Kidney glomerular epithelial cell (primary cell): Measurements from ENCODE around the gene EEFSEC.

Experiments used
- DNase-seq: peaks from one replicate; lab custom pipeline; 2025; lab: John Stamatoyannopoulos, UW

EEFSEC gene

DNA sequence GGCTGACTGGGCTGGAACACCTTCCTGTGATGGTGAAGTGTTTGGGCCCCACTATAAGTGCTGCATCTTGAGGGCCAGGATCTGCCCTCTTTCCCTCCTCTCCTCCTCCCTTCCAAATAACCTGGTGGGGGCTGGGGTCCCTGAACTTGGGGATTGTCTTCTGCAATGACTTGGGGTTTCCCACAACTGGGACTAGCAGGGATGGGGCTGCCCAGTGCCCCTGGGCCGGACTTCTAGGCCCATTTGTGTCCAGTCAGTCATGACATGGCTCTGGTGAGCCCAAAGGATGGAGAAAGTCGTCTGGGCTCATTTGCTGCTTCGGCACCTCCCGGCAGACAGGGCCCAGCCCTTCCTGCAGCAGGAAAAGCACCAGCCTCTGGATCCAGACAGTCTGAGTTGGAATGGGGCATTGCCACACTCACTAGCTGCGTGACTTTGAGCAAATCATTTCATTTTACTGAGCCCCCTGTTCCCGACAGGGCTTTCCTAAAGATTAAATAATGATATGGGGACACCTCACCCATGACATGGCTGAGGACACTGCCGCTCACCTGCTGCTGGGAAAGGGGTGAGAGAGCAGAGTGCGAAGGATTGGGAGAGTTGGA is 200.2 kb downstream of the EEFSEC start:
- no peak for DNase-seq

DNA sequence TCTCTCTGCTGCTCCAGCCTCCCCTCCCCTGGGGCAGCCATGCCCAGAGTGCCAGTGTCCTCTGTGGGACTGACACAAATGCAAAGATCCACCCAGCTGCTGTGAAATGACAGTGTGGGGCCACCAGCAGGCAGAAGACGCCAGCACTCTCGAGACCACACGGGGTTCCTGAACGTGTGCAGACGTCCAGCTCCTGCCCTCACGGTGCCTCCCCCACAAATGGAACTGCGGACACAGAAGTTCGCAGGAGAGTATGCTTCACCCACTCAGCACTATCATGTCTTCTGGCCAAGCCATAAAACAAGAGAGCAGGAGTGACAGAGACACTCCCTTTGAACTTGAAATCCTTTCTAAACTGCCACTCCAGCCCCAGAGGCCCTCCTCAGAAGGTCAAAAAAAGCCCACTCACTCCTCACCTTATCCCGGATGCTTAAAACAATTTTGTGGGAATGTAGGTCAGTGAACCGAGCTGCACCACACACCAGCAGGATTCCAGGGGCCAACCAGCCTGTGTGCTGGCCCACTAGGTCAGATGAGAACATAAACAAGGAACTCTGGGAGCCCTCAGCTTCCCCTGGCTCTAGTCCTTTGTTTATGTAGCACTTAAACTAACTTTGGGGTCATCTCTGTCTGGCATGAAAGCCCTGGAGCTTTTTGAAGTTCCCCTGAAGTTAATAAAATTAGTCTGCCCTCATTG is 200.9 kb downstream of the EEFSEC start:
- DNase-seq: no peak

DNA sequence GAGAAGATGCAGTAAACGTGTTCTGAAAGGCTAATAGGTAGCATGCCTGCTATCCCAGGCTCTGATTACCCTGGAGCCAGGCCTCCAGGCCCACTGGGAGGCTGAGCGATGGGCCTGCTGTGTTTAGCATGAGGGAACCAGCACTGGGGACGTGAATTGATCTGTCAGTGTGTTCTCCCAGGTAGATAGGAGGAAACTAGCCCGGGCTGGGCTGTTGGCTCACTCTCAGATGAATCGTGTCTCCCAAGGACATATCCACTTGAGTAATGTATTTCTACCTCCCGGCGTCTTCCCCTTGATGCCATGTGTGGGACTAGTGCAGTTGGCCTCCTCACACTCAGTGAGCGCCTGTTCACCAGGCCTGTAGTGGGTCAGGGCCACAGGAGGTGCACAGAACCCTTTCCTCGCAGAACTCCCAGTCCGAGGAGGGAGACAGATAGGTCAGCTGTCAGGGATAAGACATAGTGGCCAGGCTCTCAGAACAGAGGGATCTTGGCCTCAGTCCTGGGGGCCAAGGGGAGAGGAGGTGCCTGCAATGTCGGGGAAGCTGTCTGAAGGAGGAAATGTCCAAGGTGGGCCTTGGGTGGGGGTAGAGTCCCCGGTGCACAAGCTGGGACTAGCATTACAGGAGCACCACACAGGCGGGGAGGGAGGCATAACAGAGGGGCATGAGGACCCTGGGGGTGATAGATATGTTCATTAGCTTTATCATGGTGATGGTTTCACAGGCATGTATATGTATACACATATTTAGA is 201.7 kb downstream of the EEFSEC start:
- no peak for DNase-seq

GRCh38 chr3:128355543-128355919 is 202.2 kb downstream of the EEFSEC start:
- no peak for DNase-seq

- DNase-seq: no peak
Observed at GRCh38 chr3:128356822-128357221, 203.5 kb downstream of the EEFSEC start.

DNA sequence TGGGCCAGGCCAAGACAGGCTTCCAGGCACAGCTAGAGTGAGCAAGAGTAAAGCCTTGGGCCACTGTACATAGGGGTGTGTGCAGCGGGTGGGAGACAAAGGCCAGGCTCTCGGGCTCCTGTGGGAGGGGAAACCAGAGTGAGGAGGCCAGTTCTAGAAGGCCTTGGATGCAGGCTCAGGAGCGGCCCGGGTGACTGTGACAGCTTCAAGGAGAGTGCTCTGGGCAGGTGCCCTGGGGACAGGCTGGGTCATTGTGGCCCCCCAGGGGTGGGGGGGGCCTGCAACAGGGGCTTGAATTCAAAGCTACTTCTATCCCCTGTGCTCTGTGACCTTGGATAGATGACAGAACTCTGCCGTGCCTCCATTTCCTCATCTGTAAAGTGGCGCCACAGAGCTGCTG is 204.3 kb downstream of the EEFSEC start:
- DNase-seq: no peak

DNA sequence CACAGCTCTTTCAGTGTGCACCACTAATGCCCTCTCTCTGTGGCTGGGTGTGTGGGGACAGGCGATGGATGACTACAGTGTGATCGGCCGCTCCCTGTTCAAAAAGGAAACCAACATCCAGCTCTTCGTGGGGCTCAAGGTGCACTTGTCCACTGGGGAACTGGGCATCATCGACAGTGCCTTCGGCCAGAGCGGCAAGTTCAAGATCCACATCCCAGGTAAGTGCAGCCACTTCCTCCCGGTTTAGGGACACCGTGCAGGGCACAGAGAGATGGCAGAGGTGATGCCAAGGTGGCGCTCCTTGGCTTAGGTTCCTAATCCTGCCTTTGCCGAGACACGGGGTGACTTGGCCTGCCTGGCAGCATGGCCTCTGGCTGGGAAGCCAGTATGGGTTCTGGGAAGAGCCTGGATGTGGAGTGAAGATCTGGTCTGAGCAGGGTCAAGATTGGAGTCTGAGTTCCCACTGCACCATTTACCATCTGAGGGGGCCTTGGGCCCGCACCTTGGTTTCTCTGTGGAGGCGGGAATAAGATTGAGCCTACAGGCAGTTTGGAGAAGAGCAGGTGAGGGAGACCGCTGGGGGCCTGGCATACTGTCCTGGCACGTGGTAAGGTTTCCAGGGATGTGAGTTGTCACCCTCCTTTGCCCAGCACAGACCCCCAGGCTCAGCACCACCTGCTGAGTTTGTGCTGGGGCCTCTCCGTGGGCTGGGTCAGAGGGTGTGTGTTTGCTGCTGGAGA is 205.0 kb downstream of the EEFSEC start:
- no peak for DNase-seq

- no peak for DNase-seq
Observed at GRCh38 chr3:128359060-128359664, 205.9 kb downstream of the EEFSEC start.

DNA sequence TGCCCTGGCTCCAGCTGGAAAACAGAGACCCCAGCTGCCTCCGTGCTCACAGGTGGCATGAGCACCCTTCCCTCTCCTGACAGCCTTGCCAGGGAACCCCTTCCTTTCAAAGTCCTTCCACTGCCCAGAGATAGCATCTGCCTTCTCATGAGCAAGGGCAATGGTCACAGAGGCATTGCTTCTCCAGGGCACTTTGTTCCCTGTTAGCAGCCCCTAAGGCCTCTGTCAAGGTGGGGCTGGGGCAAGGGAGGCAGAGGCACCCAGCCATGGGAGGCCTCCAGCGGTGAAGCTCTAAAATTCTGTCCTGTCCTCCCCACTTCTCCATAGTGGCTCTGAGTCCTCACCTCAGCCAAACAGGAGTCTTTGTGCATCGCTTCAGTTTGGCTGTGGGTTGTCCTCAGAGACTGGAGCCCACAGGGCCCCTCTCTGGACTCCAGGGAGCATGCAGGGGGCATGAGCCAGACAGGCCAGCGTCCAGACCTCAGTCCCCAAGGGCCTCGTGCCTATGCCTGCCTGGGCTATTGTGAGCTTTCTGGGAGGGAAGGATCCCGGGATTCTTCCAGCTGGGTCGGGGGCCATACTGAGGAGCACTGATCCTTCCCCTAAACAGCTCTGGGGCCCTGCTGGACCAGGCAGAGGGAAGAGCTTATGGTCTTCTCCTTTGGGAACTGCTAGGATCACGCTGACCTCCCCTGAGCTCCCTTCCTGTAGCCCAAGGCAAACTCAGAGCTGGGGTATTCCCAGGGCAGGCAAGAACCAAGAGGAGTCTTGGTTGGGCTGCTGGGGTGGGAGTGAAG is 206.8 kb downstream of the EEFSEC start:
- no peak for DNase-seq

GRCh38 chr3:128360705-128361271 is 207.5 kb downstream of the EEFSEC start:
- peak; percentile 10 for DNase-seq

DNA sequence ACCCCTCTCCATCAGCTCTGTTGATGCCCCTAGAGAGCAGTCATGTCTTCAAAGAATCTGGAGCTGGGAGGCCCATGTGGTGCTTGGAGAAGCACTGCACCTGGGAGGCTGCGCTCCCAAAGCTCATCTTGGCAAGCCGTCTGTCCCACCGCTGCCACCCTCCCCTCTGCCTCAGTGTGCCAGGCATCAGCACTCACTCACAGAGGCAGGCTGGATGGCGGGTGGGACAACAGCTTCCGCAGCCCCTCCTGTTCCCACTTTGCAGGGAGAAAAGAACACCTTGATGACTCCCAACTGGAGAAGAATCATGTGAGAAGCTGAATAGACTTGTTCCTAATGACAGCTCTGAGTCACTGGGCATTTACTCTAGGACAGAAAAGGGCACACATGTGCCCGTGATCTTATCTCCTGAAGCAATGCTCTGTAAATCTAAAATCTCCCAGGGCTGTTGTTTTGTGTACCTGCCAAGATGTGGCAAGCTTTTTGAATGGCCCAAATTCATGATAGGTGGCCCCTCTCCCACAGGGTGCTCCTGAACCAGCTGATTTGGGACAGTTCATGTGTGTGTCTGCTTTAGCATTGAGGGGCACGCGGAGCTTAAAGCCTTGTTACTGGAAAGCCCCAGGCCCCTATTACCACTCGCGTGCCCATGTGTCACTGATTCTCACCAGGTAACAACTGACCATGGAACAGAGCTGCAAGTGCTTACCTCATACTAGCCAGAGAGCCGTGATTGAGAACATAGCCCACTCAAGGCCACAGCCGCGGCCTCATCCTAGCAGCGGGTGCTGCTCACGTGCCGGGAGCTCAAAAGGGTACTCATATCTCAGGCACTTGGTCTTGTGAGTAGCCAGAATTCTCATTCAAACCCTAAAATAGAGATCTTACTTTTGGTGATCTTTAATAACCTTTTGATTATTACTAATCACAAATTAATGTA is 209.0 kb downstream of the EEFSEC start:
- no peak for DNase-seq

- no peak for DNase-seq
Observed at GRCh38 chr3:128364291-128364690, 211.0 kb downstream of the EEFSEC start.

DNA sequence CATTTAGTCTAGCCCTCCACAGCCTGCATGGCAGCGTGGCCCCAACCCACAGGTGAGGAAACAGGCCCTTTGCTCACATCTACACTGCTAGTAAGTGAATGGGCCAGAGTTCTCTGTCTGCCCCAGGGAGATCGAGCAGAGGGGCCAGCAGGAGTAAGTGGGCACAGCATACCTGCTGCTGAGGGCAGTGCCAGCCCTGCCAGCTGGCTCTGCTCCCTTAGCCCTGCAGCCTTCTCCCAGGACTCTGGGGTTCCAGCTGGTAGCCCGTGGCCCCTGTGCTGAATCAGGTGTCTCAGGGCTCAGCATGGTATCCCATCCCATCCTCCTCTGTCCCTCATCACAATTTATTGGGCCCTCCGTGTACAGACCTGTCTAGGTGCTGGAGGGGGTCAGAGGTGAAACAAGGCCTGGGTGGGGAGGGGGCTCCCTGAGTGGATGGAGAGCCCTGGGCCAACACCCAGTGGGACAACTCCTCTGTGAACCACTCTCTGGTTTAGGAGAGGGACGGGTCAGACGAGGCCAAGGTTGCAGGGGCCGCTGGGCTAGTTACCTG is 211.6 kb downstream of the EEFSEC start:
- DNase-seq: no peak

DNA sequence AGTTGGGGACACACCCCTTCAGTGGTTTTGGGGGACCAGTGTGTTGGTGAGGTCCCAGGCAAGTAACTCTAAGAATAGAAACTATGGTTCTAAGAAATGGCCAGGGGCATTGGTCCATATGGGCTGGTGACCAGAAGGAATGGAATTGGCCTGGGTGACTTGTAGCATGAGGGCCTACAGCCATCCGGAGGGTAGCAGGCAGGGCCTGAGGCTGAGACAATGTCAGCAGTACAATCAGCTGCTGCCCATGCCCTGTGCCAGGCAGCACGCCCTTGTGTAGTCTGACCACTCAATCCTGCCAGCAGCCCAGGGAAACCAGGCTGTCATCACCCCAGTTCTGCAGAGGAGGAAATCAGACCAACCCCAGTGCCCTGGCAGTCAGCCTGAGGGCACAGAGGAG is 212.9 kb downstream of the EEFSEC start:
- DNase-seq: no peak

GRCh38 chr3:128366652-128367051 is 213.4 kb downstream of the EEFSEC start:
- no peak for DNase-seq

DNA sequence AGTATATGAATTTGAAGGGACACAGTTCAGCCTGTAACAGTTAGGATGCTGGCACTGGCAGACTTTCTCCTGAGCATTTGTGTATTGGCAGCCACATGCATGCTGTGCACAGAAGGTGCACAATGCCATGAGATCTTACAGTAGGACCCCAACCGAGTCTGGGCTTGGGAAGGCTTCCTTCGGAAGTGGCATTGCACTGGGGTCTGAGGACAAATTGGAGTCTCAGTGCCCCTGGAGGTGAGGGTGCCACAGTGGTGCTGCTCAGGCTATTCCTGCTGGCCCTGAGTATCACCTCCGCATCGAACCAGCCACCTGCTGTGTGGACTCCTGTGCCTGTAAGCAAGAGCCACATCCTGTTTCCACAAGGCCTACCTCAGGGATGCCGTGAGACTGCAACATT is 213.9 kb downstream of the EEFSEC start:
- no peak for DNase-seq

DNA sequence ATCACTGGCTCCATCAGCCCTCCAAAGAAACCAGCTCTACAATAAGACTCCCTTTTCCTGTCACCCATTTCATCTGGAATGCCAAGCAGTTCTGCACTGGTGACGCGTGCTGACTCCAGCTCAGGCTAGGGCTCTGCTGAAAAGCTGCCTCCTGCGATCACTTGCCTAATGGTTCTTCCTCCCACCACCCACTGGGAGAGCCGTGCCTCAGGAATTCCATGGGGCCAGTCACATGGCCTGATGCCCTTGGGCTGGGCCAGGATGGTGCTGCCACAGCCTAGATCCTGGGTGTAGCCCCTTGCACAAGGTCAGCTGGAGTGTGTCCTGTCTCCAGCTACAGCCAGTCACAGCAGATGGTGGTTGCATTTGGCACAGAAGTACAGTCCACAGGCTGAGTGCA is 214.5 kb downstream of the EEFSEC start:
- peak; percentile 26 for DNase-seq

GRCh38 chr3:128368626-128369025 is 215.3 kb downstream of the EEFSEC start:
- no peak for DNase-seq

DNA sequence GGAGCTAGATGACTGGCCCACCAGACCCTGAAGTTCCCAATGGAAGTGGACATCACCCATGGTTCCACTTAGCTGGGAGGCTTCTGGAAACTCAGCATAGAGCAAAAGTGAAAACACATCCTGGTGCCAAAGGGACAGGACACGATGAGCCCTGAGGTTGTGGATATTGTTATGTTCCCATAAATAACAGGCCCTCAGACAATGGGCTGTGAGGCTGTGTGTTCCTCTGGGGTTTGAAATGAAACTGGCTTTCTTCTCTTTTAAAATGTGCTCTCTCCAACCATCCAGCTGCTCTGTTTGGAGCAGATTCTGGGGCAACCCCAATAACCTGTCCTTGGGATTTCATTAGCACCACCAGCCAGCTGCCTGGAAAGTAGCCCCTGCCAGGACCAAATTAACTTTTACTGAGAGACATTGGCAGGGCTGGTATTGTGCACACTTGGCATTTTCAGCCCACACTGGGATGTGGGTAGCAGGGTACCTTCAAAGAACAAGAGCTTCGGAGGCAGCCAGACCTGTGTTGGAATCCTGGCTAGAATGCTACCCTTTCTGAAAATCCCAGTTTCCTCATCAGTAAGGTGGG is 215.9 kb downstream of the EEFSEC start:
- DNase-seq: no peak
